Endothelial cell of umbilical vein (primary cell): ENCODE results near the gene SLIT1.

ENCODE experiments used
- EZH2 ChIP-seq: IDR thresholded peaks from 2 replicates; pipeline ENCODE4 v1.6.1; 2012; ENCODE audit warnings: borderline replicate concordance, low read depth, mild to moderate bottlenecking, moderate library complexity, low read length, inconsistent platforms; ENCODE audit not compliant: severe bottlenecking
- FOS ChIP-seq: IDR thresholded peaks from 2 replicates; pipeline ENCODE4 v1.6.1; 2011; ENCODE audit warnings: mild to moderate bottlenecking, low read length, moderate library complexity, borderline replicate concordance; ENCODE audit not compliant: insufficient read depth
- GATA2 ChIP-seq: IDR thresholded peaks from 2 replicates; pipeline ENCODE4 v1.7.0; 2011; ENCODE audit warnings: low read depth, mild to moderate bottlenecking, moderate library complexity, mixed read lengths, low read length; ENCODE audit not compliant: insufficient read length, insufficient read depth
- JUN ChIP-seq: IDR thresholded peaks from 2 replicates; pipeline ENCODE4 v1.6.1; 2011; ENCODE audit warnings: borderline replicate concordance, low read depth; ENCODE audit not compliant: insufficient read length, insufficient read depth
- MAX ChIP-seq: IDR thresholded peaks from 2 replicates; pipeline ENCODE4 v1.6.1; 2011; ENCODE audit not compliant: insufficient read depth, insufficient read length
- POLR2A ChIP-seq: IDR thresholded peaks from 2 replicates; pipeline ENCODE4 v1.6.1; 2012; ENCODE audit warnings: low read depth, mild to moderate bottlenecking, control low read depth, low read length
- POLR2AphosphoS5 ChIP-seq: IDR thresholded peaks from 2 replicates; pipeline ENCODE4 v1.6.1; 2012; ENCODE audit warnings: low read depth, mild to moderate bottlenecking, control low read depth, low read length, moderate library complexity; ENCODE audit not compliant: insufficient read depth
- TF ChIP-seq, protein P1 (sequence below), 2 donors: IDR thresholded peaks; 1 replicate in 1 of 2; 2 replicates in 1 of 2; pipeline ENCODE4 v1.5.1; 2011; ENCODE audit warnings: low read length in 2 of 2, mild to moderate bottlenecking in 2 of 2, moderate library complexity in 2 of 2, control low read depth in 1 of 2, inconsistent platforms in 1 of 2, low read depth in 1 of 2; ENCODE audit not compliant: insufficient read depth in 1 of 2; ENCODE audit errors: extremely low read depth in 1 of 2

GRCh38 chr10:97157578-97158095 is 28.1 kb downstream of the SLIT1 start:
- no peak for TF ChIP-seq POLR2AphosphoS5
- no peak for TF ChIP-seq EZH2
- TF ChIP-seq, protein P1, sequence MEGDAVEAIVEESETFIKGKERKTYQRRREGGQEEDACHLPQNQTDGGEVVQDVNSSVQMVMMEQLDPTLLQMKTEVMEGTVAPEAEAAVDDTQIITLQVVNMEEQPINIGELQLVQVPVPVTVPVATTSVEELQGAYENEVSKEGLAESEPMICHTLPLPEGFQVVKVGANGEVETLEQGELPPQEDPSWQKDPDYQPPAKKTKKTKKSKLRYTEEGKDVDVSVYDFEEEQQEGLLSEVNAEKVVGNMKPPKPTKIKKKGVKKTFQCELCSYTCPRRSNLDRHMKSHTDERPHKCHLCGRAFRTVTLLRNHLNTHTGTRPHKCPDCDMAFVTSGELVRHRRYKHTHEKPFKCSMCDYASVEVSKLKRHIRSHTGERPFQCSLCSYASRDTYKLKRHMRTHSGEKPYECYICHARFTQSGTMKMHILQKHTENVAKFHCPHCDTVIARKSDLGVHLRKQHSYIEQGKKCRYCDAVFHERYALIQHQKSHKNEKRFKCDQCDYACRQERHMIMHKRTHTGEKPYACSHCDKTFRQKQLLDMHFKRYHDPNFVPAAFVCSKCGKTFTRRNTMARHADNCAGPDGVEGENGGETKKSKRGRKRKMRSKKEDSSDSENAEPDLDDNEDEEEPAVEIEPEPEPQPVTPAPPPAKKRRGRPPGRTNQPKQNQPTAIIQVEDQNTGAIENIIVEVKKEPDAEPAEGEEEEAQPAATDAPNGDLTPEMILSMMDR (IDR thresholded peaks at IDR 0.05; ENCODE audit: extremely low read depth in 1 of 2, insufficient read depth in 1 of 2, low read depth in 1 of 2, low read length in 2 of 2) = no peak
- no peak for TF ChIP-seq FOS
- TF ChIP-seq POLR2A = no peak
- TF ChIP-seq JUN = no peak
- TF ChIP-seq GATA2 = no peak
- no peak for TF ChIP-seq MAX
